K562 (cell line): ENCODE results near the gene BSCL2. TPM values are rescaled to one million over a fixed set of nuclear protein-coding genes. Genes with fewer than 3 reads are reported as not detected.

ENCODE experiments used
- ATAC-seq: fragments of 200-7000 bp; cut with Tn5 transposase; 3 replicates; pipeline ENCODE4 v1.9.1; 2020; ENCODE audit warnings: moderate library complexity
- BruUV-seq: library from RNA; stranded (reverse); fragments of 400-500 nt; replicated peaks from 2 replicates; lab custom pipeline; 2021; lab: Mats Ljungman, UMichigan
- CTCF ChIA-PET: fragments of 300-600 bp; formaldehyde crosslinking; extraction: SDS; loops from one replicate; lab custom pipeline; 2021; ENCODE audit warnings: low intra/inter-chr PET ratio; lab: Yijun Ruan, JAX
- POLR2A ChIA-PET: fragments of 300-600, 350-650 bp; sonication (Branson Sonifier 250); formaldehyde crosslinking; extraction: SDS; loops from one replicate; lab custom pipeline; 2021; ENCODE audit warnings: antibody characterized with exemption, inconsistent platforms; lab: Yijun Ruan, JAX
- DNase-seq, 4 experiments: peaks; one replicate each; pipeline versions ENCODE4 v3.0.0 to v3.0.0-alpha.2; 2011 to 2018; ENCODE audit warnings: low spot score in 3 of 4, mixed read lengths in 3 of 4; ENCODE audit errors: extremely low read depth in 1 of 4
- FAIRE-seq: peaks from 2 replicates; lab custom pipeline; 2011; peaks lifted over from hg19 to GRCh38; lab: Jason Lieb, UNC
- H2AFZ ChIP-seq: 2 replicates; pipeline ENCODE4 v1.6.0; 2011; ENCODE audit warnings: low read depth, low read length, control low read depth, inconsistent platforms
- H3K27ac ChIP-seq: fragments of 200-600 bp; 3 replicates; pipeline ENCODE4 v1.8.0; 2011; ENCODE audit warnings: low read depth, mild to moderate bottlenecking, control low read depth, inconsistent platforms, low read length, moderate library complexity, mixed read lengths; ENCODE audit errors: extremely low read depth
- H3K27me3 ChIP-seq, 2 experiments: fragments of 300-600 bp in 1 of 2; 2 replicates in 1 of 2; 3 replicates in 1 of 2; pipeline versions ENCODE4 v1.6.0 to v1.8.0; 2011; ENCODE audit warnings: inconsistent platforms in 2 of 2, low read length in 2 of 2, mild to moderate bottlenecking in 1 of 2, mixed read lengths in 1 of 2, moderate library complexity in 1 of 2; ENCODE audit not compliant: control insufficient read depth in 2 of 2, insufficient read depth in 2 of 2
- H3K36me3 ChIP-seq: fragments of 300-600 bp; 3 replicates; pipeline ENCODE4 v1.8.0; 2011; ENCODE audit warnings: mild to moderate bottlenecking, low read length, inconsistent platforms; ENCODE audit not compliant: control insufficient read depth, insufficient read depth
- H3K4me1 ChIP-seq, 2 experiments: fragments of 200-600 bp in 1 of 2; replicated peaks in 1 of 2; 2 replicates in 1 of 2; 3 replicates in 1 of 2; pipeline versions ENCODE4 v1.5.1 to v1.8.0; 2011; ENCODE audit warnings: inconsistent platforms in 2 of 2, low read length in 2 of 2, mild to moderate bottlenecking in 1 of 2, mixed read lengths in 1 of 2, moderate library complexity in 1 of 2; ENCODE audit not compliant: control insufficient read depth in 2 of 2, insufficient read depth in 2 of 2
- H3K4me2 ChIP-seq: 2 replicates; pipeline ENCODE4 v1.6.1; 2011; ENCODE audit warnings: low read length, control low read depth, inconsistent platforms, mixed read lengths; ENCODE audit not compliant: insufficient read depth
- H3K4me3 ChIP-seq: fragments of 200-600 bp; sonication (generic), shearing (Covaris generic); 2 replicates; pipeline ENCODE4 v1.5.1; 2016; ENCODE audit warnings: control low read depth, inconsistent platforms
- H3K79me2 ChIP-seq: fragments of 200-600 bp; 3 replicates; pipeline ENCODE4 v1.8.0; 2011; ENCODE audit warnings: low read length, inconsistent platforms; ENCODE audit not compliant: control insufficient read depth, insufficient read depth
- H3K9ac ChIP-seq, 2 experiments: 2 replicates each; pipeline versions ENCODE4 v1.6.0 to v1.6.1; 2011; ENCODE audit warnings: low read depth in 2 of 2, low read length in 2 of 2, control low read depth in 1 of 2, inconsistent platforms in 1 of 2, mild to moderate bottlenecking in 1 of 2, mixed read lengths in 1 of 2; ENCODE audit not compliant: insufficient read depth in 1 of 2
- H3K9me1 ChIP-seq: one replicate; pipeline ENCODE4 v1.6.0; 2011; ENCODE audit warnings: inconsistent platforms, mild to moderate bottlenecking, low read length, moderate library complexity; ENCODE audit not compliant: control insufficient read depth, insufficient read depth
- H3K9me3 ChIP-seq: replicated peaks from 2 replicates; pipeline ENCODE4 v1.5.1; 2011; ENCODE audit warnings: low read depth, low read length, inconsistent platforms; ENCODE audit not compliant: control insufficient read depth, insufficient read depth
- H4K20me1 ChIP-seq: replicated peaks from 2 replicates; pipeline ENCODE4 v1.6.1; 2011; ENCODE audit warnings: low read length, inconsistent platforms, mixed read lengths; ENCODE audit not compliant: control insufficient read depth, insufficient read depth
- BRD9 ChIP-seq: fragments of 450-650 bp; IDR thresholded peaks from 2 replicates; pipeline ENCODE4 v1.6.1; 2018; ENCODE audit warnings: low read depth; ENCODE audit not compliant: partially characterized antibody
- CHCHD3 ChIP-seq: fragments of 250-450 bp; sonication (Bioruptor Pico); IDR thresholded peaks from 2 replicates; pipeline ENCODE4 v2.1.2; 2022; ENCODE audit warnings: mild to moderate bottlenecking
- EZH2 ChIP-seq: IDR thresholded peaks from 2 replicates; pipeline ENCODE4 v1.6.1; 2012; ENCODE audit warnings: low read depth, mild to moderate bottlenecking, inconsistent platforms, low read length, borderline replicate concordance
- FUS ChIP-seq: fragments of 200-400 bp; formaldehyde crosslinking; optimal IDR thresholded peaks from 2 replicates; pipeline ENCODE3; 2017; ENCODE audit warnings: low read depth, low read length
- HDAC2 ChIP-seq: fragments of 450-650 bp; IDR thresholded peaks from 2 replicates; pipeline ENCODE4 v1.6.1; 2016; ENCODE audit warnings: mild to moderate bottlenecking
- MNT ChIP-seq, 2 experiments: fragments of 450-650 bp; conservative IDR thresholded peaks; 2 replicates each; pipeline ENCODE4 v1.6.1; 2017; ENCODE audit warnings: mild to moderate bottlenecking in 2 of 2, moderate library complexity in 2 of 2
- NFE2 ChIP-seq: IDR thresholded peaks from 2 replicates; pipeline ENCODE4 v1.6.1; 2014; ENCODE audit warnings: antibody characterized with exemption, low read depth
- SMARCB1 ChIP-seq: IDR thresholded peaks from 2 replicates; pipeline ENCODE4 v1.6.1; 2011; ENCODE audit warnings: improper control_type of control experiment, low read depth; ENCODE audit not compliant: insufficient read length
- ZFX ChIP-seq: sonication (generic); formaldehyde crosslinking; IDR thresholded peaks from 2 replicates; pipeline ENCODE4 v1.8.0; 2022; ENCODE audit warnings: mild to moderate bottlenecking, missing genetic modification reagents, moderate library complexity
- ZNF121 ChIP-seq: sonication (generic); formaldehyde crosslinking; conservative IDR thresholded peaks from 2 replicates; pipeline ENCODE4 v1.8.0; 2022; ENCODE audit warnings: missing genetic modification reagents
- ZNF511 ChIP-seq: sonication (generic); formaldehyde crosslinking; IDR thresholded peaks from 2 replicates; pipeline ENCODE4 v1.8.0; 2022; ENCODE audit warnings: mild to moderate bottlenecking, missing genetic modification reagents
- ZNF609 ChIP-seq: sonication (generic); formaldehyde crosslinking; IDR thresholded peaks from 2 replicates; pipeline ENCODE4 v1.8.1; 2023; ENCODE audit warnings: missing genetic modification reagents, mild to moderate bottlenecking, borderline replicate concordance
- ZNF717 ChIP-seq: fragments of 250-450 bp; sonication (Bioruptor Pico); IDR thresholded peaks from 2 replicates; pipeline ENCODE4 v1.5.0; 2021
- ZNF766 ChIP-seq: fragments of 200-800 bp; sonication (Bioruptor generic); conservative IDR thresholded peaks from 2 replicates; pipeline ENCODE4 v1.6.1; 2016; ENCODE audit warnings: missing genetic modification characterization, missing compliant biosample characterization
- WGBS: fragments of 100-300 bp; shearing (Covaris generic); methylation state at CpG from one replicate; pipeline ENCODE4 v1.1.6; 2016; ENCODE audit warnings: low coverage, mixed read lengths; ENCODE audit not compliant: insufficient coverage; ENCODE audit errors: missing lambda C conversion rate; 5-methylcytosine and 5-hydroxymethylcytosine counted together
- in situ Hi-C: fragments of 300-500 bp; cut with MboI; formaldehyde crosslinking; loops from 4 replicates; pipeline ENCODE4 v1.15.0; 2018; ENCODE audit warnings: inconsistent platforms, mixed read lengths
- intact Hi-C: fragments of 100-400 bp; cut with micrococcal nuclease; formaldehyde crosslinking; loops from 2 replicates; pipeline ENCODE4 v1.14.2; 2022
- polyA plus RNA-seq, 8 experiments: library from polyadenylated mRNA; depleted of rRNA in 4 of 8; stranded (reverse) in 5 of 8; unstranded in 3 of 8; fragments of >200 nt; fragmentation: Nextera tagmentation in 2 of 8; fragmentation: Illumina TruSeq in 1 of 8; extraction: Ambion mirVana in 2 of 8; extraction: Trizol in 1 of 8; gene quantifications; 2 replicates each; pipeline versions ENCODE4 v1.2.1 to v1.2.3, GENCODE V29; 2011 to 2014; ENCODE audit warnings: inconsistent platforms in 1 of 8, missing spikeins in 1 of 8
- total RNA-seq, 7 experiments: library from RNA; depleted of rRNA in 6 of 7; stranded (reverse); fragments of >200 nt in 6 of 7; fragmentation: Illumina TruSeq in 2 of 7; extraction: Trizol in 2 of 7; gene quantifications; 2 replicates each; pipeline versions ENCODE4 v1.2.1 to v1.2.3, GENCODE V29; 2011 to 2021; ENCODE audit warnings: low replicate concordance in 1 of 7

The BSCL2 gene
- total and polyA plus RNA-seq, 9 of the 15 experiments (the other 6 are each of a cell fraction or from before 2014, with no cell fraction given) = 18.9 to 51.7 (median 35.2) TPM

GRCh38 chr11:62671236-62671607, 36.0 kb downstream of the BSCL2 start:
- H3K27me3 ChIP-seq = no peaks in the 10 kb centered on the region
- peaks cover 59% of the 10 kb centered on the region for H3K36me3 ChIP-seq
- POLR2A ChIA-PET = interaction anchor here (0.5 to 8.8 kb wide), 25 partner anchors 8 to 1514 kb away, joined by 3 to 83 read pairs (median 5); partner anchors contain the start of genes B3GAT3, EEF1G, GANAB and HNRNPUL2
- no peak for DNase-seq
- peak overlapping the region; percentile 86 for H3K4me2 ChIP-seq
- peaks cover 33 to 59% of the 10 kb centered on the region in 2 experiments; a peak in 4 of 5 replicates for H3K4me1 ChIP-seq
- H4K20me1 ChIP-seq = peaks cover 4% of the 10 kb centered on the region; the same call in 1 of the 2 replicates
- in situ Hi-C loops (no loop called here), intact Hi-C loops (loop anchor here (5.0 kb wide), 1 partner anchor 69 kb away; the partner anchor contains the start of gene MTA2)
- ATAC-seq = peak; percentile 12
- CTCF ChIA-PET = no interaction called here
- 0% methylated on average over 17 of the region's 17 CpGs for WGBS
- H3K9ac ChIP-seq = peak overlapping the region; percentile 94 to 100
- peak overlapping the region; percentile 77 for H2AFZ ChIP-seq
- BruUV-seq = no TSS peak
- H3K9me3 ChIP-seq = no peaks in the 10 kb centered on the region
- peak overlapping the region; percentile 94 for H3K27ac ChIP-seq
- FAIRE-seq = no peak
- no peaks in the 10 kb centered on the region for H3K9me1 ChIP-seq
- peaks cover 83% of the 10 kb centered on the region for H3K79me2 ChIP-seq
- peak overlapping the region; percentile 91 for H3K4me3 ChIP-seq
- TF ChIP-seq ZFX (CRISPR knock-in tag) = peak; percentile 87
- TF ChIP-seq ZNF717 (CRISPR knock-in tag) = no peak
- TF ChIP-seq ZNF609 (CRISPR knock-in tag) = 0 out of 2 replicates have a peak, but pooled peaks have one; percentile 10
- no peak for TF ChIP-seq ZNF121 (CRISPR knock-in tag)
- peak; percentile 49 to 77; a peak in 2 of 4 replicates for TF ChIP-seq MNT (conservative IDR thresholded peaks at IDR 0.05)
- TF ChIP-seq HDAC2 = 0 out of 2 replicates have a peak, but pooled peaks have one; percentile 21
- TF ChIP-seq ZNF766 = peak; percentile 78
- no peak for TF ChIP-seq NFE2
- TF ChIP-seq EZH2 = no peak
- no peak for TF ChIP-seq ZNF511
- no peak for TF ChIP-seq SMARCB1
- no peak for TF ChIP-seq CHCHD3 (CRISPR knock-in tag)
- no peak for TF ChIP-seq FUS
- TF ChIP-seq BRD9 = peak; percentile 60
